ENCODE results near the gene TYW1B.
"Not testable (repeated sequence)": the region's sequence is repeated elsewhere in the genome, so short reads cannot be mapped to it uniquely, and the experiment has no call there.

TYW1B gene

GRCh38 chr7:72753781-72754180, 74.2 kb downstream of the TYW1B start:
- no peak for FAIRE-seq

GRCh38 chr7:72753229-72753628, 74.8 kb downstream of the TYW1B start:
- not testable (repeated sequence) for FAIRE-seq

- FAIRE-seq = no peak
These were observed 76.0 kb downstream of the TYW1B start for GRCh38 chr7:72751978-72752377.

DNA sequence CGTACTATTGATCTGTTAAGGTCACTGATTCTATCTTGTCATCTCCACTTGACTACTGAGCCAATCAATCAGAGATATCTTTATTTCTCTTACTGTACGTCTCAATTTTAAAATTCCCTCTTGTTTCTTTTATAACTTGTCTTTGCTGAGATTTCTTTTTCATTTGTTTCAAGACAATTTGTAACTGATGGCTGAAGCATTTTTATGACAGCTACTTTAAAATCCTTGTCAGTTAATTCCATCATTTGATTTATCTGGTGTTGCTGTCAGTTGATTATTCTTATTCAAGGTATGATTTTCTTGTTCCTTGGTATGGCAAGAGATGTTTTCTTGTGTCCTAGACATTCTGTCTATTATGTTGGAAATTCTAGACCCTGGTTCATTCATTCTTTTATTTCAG, 76.6 kb downstream of the TYW1B start:
- no peak for FAIRE-seq

GRCh38 chr7:72748649-72749048, 79.4 kb downstream of the TYW1B start:
- FAIRE-seq = peak; percentile 88

GRCh38 chr7:72744244-72744926, 83.6 kb downstream of the TYW1B start:
- FAIRE-seq = not testable (repeated sequence)

- peak; percentile 61 for FAIRE-seq
These were observed 84.2 kb downstream of the TYW1B start for GRCh38 chr7:72743801-72744200.

DNA sequence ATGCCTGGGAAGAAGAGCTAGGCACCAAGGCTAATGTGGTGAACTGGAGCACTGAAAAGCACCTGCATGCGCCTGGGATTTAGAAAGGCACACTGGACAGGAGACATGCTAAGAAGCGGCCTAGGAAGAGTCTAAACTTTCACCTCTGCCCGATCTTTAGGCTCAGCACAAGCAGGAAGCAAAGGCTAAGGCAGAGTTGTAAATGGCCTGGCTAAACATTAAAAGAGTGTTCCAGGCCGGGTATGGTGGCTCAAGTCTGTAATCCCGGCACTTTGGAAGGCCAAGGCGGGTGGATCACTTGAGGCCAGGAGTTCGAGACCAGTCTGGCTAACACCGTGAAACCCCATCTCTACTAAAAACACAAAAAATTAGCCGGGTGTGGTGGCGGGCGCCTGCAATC, 88.3 kb downstream of the TYW1B start:
- FAIRE-seq = not testable (repeated sequence)

GRCh38 chr7:72735855-72736254, 92.1 kb downstream of the TYW1B start:
- not testable (repeated sequence) for FAIRE-seq

DNA sequence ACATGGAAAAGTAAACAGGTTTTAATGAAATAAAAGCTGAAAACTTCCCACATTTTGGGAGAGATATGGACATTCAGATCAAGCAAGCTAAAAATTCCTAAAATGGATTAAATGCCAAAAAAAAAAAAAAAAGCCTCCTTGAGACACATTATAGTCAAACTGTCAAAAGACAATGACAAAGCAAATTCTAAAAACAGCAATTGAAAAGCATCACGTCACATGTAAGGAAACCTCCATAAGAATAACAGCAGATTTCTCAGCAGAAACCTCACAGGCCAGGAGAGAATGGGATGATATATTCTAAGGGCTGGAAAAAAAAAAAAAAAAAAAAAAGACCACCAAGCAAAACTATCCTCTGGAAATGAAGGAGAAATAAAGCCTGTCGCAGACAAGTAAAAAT, 97.2 kb downstream of the TYW1B start:
- FAIRE-seq = not testable (repeated sequence)

DNA sequence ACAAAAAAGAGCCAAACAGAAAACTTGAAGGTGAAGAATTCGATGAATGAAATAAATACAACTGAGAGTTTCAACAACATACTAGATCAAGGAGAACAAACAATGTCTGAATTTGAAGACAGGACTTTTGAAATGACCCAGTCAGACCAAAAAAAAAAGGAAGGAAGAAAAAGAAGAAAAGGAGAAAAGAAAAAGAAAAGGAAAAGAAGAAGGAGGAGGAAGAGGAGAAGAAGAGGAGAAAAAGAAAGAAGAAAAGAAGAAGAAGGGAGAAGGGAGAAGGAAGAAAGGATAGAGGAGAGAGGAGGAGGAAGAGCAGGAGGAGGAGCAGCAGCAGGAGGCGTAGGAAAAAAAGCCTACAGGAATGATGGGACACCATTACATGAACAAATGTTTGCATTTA, 97.6 kb downstream of the TYW1B start:
- FAIRE-seq = not testable (repeated sequence)

DNA sequence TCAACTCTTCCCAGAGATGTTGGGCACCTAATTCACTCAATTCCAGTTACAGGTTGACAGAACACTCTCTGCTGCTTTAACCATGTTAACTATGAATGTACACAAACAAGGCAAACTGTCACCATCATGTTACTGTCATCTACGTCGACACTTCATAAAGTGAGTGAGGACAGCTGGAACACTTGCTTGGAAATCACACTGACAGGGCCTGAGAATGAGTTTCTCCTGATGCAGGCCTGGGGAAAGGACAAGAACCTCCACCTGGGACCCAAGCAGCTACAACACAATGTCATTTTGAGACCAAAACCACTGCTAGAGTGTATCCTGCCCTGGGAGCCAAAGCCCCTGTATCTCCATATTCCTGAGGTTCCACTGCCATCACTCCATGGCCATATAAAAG, 98.9 kb downstream of the TYW1B start:
- FAIRE-seq = not testable (repeated sequence)

- not testable (repeated sequence) for FAIRE-seq
These were observed 105.3 kb downstream of the TYW1B start for GRCh38 chr7:72722694-72723093.

- FAIRE-seq = not testable (repeated sequence)
These were observed 107.1 kb downstream of the TYW1B start for GRCh38 chr7:72720890-72721289.

DNA sequence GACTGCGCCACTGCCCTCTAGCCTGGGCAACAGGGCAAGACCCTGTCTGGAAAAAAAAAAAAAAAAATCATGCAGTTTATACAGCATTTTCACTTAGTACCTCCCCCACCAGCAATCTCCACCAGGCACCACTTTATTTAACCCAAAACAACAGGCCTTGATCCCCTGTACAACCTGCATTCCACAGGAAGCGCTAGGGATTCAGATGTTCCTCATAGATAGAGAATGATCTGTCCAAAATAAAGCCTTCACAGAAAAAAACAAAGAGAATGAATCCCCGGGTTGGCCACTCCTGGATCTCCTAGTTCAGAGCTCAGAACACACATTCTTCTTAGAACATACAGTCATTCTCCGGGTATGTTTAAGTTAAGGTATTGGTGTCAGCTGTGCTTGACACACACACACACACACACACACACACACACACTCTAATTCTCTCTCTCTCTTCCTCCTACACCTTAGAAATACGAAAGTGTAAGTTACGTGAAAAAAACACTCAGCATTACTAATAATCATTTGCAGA, 110.7 kb downstream of the TYW1B start:
- not testable (repeated sequence) for FAIRE-seq

GRCh38 chr7:72711927-72712326, 116.1 kb downstream of the TYW1B start:
- FAIRE-seq = not testable (repeated sequence)

- no peak for FAIRE-seq
These were observed 117.0 kb downstream of the TYW1B start for GRCh38 chr7:72710983-72711382.

DNA sequence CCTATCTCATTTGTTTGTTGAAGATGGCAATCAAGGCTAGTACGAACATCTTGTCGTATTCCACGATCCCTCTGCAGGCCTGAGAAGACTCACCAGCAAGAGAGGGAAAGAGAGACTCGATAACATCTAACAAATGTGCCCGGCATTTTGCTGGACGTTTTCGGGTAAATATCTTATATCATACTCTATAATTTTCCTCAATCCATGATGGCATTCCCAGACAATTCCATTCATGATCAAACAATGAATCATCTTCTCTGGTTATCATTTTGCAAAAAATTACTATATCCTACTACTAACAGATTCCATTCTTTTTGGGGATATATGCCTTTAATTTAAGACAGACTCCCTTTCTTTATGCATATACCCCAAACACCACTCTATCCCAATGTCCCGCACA, 118.1 kb downstream of the TYW1B start:
- no peak for FAIRE-seq

DNA sequence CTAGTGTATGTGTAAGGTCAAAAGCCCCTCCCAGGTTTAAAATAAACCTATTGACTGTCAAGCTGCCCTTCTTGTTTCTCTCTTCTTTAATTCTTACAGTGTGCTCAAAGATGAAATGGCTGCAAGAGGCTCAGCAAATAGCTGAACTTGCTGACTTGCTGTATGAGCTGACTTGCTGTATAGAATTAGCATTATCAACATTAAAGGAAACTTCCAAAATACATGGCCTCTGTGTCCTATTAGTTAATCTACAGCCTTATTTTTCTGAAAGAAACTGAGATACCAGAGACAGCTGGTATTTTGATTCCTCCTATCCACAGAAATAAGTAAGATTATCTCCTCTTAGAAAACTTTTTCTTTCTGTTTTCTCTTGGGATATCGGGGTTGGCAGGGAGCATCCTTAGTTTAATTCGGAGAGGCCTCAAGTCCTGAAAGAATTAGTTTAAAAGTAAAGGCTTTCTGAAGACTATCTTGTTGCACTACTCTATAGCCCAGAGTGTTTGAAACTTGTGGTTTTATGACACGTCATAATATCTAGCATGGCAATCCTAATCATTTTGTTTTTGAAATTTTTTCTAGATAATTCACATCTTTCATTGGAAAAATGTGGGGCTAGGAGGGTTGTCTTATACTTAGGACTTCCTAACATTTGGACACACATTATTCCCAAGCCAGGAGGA, 119.5 kb downstream of the TYW1B start:
- FAIRE-seq = not testable (repeated sequence)

GRCh38 chr7:72706521-72706920, 121.5 kb downstream of the TYW1B start:
- no peak for FAIRE-seq

- FAIRE-seq = not testable (repeated sequence)
These were observed 122.3 kb downstream of the TYW1B start for GRCh38 chr7:72705693-72706092.

- no peak for FAIRE-seq
These were observed 123.1 kb downstream of the TYW1B start for GRCh38 chr7:72704894-72705293.

DNA sequence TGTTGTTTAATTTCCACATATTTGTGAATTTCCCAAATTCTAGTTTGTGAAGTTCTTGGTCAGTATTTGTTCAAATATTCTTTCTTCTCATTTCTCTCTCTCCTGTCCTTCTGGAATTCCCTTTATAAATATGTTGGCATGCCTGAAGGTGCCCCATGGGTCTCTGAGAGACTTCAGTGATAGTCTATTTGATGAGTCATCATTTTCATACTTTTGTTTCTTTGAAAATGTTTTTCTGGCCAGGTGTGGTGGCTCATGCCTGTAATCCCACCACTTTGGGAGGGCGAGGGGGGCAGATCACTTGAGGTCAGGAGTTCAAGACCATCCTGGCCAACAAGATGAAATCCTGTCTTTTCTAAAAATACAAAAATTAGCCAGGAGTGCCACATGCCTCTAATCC, 127.5 kb downstream of the TYW1B start:
- not testable (repeated sequence) for FAIRE-seq

- FAIRE-seq = not testable (repeated sequence)
These were observed 130.9 kb downstream of the TYW1B start for GRCh38 chr7:72697066-72697465.
